Activated CD8-positive, alpha-beta memory T cell treated with anti-CD3 and anti-CD28 coated beads for 36 hours (primary cell): ENCODE results near the gene SERAC1. TPM values are rescaled to one million over a fixed set of nuclear protein-coding genes. Genes with fewer than 3 reads are reported as not detected.
"Not testable (repeated sequence)": the region's sequence is repeated elsewhere in the genome, so short reads cannot be mapped to it uniquely, and the experiment has no call there.

ENCODE experiments used
- CTCF ChIA-PET: fragments of 350-600 bp; sonication (Branson Sonifier 250); formaldehyde crosslinking; loops from one replicate; lab custom pipeline; 2021; ENCODE audit warnings: antibody characterized with exemption; lab: Charles Lee
- POLR2A ChIA-PET: fragments of 350-600 bp; sonication (Branson Sonifier 250); formaldehyde crosslinking; loops from one replicate; lab custom pipeline; 2021; ENCODE audit warnings: antibody characterized with exemption; lab: Charles Lee
- total RNA-seq, 2 experiments: library from RNA; stranded (reverse); gene quantifications; one replicate each; pipeline ENCODE4 v1.2.3, GENCODE V29; 2021

SERAC1 gene
- total RNA-seq: 1 to 10 TPM; 6.8 to 6.9 TPM

DNA sequence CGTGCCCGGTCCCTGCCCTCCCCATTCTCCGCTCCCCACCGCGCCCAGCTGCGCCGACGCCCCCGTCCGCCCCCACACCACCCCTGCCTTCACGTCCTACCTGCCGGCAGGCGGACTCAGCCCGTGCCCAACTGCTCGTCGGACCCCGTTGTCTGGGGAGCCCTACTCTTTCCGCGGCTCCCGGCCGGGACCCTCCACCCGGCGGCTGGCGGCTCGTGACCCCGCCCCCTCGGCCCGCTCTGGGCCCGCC is at the start of gene SERAC1:
Gene SERAC1 (minus strand): TSS at position 223 of the 250 bp plus-strand sequence. CDS start 9,899 bp downstream, outside the sequence.
- CTCF ChIA-PET: interaction anchor here (0.9 kb wide), 1 partner anchor 142 kb away, joined by 3 read pairs; no protein-coding TSS in a partner anchor
- POLR2A ChIA-PET: no interaction called here

DNA sequence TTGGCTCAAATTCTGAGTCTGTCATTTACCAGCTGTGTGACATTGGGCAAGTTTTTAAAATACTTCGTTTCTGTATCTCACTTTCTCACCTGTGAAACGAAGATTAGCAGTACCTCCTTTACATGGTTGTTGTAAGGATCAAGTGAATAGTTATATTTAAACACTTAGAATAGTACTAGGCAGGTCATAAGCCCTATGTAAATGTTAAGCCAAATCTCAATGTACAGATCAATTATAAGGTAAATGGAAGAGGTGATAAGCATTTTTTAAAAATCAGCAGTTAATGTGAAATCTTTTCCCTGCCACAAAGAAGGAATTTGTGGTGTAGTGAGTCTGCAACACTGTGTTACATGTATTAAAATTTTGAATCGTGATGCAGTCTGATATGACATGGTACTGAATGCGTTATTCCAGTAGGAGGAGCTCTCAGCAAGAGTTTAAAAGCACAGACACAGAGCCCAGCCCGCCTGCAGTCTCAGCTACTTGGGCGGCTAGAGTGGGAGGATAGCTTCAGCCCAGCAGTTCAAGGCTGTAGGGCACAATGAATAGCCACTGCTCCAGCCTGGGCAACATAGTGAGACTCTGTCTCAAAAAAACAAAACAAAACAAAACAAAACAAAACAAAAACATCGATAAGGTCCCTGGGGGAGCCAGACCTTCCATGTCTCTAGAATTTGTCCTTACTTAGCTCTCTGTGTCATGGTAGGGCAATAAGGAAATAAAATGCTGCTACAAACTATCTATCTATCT is 46.0 kb upstream of the SERAC1 start:
- POLR2A ChIA-PET: no interaction called here
- CTCF ChIA-PET: interaction anchor here (0.7 to 1.6 kb wide), 9 partner anchors 9 to 390 kb away, joined by 3 to 8 read pairs (median 3); no protein-coding TSS in a partner anchor

DNA sequence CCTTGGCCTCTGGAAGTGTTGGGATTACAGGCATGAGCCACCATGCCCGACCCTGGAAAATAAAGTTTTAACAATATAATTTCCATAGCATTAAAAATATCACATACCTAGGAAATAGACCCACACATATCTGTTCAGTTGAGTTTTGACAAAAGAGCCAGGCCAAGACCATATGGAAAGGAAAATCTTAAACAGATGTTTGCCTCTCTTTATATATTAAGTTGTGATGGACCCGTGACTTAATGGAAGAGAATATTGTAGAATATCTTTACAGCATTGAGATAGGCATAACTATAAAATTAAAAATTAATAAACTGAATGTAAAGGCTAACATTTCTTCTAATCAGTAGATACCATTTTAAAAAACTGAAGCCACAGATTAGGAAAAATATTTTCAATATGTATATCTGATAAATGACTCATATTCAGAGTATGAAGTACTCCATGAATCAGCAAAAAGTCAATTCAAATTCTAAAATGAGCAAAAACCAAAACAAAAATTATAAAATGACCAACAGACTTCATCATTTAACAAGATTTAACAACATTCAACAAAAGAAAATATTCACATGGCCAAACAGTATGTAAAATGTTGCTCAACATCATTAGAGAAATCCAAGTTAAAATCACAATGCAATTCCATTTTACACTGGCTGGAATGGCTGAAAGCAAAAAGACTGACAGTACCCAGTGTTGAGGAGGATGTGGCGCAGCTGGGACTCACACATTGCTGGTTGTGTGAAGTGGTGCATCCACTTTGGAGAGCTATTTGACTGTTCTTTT is 43.4 kb upstream of the SERAC1 start:
- POLR2A ChIA-PET: interaction anchor here (0.6 kb wide), 4 partner anchors 221 to 668 kb away, joined by 3 to 5 read pairs (median 4); partner anchors contain the start of gene SYNJ2
- CTCF ChIA-PET: interaction anchor here (1.1 to 1.4 kb wide), 2 partner anchors 10 kb away, joined by 4 to 5 read pairs; no protein-coding TSS in a partner anchor

DNA sequence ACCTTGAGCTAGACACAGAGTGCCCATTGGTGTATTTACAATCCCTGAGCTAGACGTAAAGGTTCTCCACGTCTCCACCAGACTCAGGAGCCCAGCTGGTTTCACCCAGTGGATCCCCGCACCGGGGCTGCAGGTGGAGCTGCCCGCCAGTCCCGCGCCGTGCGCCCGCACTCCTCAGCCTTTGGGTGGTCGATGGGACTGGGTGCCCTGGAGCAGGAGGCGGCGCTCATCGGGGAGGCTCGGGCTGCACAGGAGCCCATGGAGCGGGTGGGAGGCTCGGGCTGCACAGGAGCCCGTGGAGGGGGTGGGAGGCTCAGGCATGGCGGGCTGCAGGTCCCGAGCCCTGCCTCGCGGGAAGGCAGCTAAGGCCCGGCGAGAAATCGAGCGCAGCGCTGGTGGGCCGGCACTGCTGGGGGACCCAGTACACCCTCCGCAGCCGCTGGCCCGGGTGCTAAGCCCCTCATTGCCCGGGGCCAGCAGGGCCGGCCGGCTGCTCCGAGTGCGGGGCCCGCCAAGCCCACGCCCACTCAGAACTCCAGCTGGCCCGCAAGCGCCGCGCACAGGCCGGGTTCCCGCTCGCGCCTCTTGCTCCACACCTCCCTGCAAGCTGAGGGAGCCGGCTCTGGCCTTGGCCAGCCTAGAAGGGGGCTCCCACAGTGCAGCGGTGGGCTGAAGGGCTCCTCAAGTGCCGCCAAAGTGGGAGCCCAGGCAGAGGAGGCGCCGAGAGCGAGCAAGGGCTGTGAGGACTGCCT is 41.7 kb upstream of the SERAC1 start:
- CTCF ChIA-PET: interaction anchor here (2.4 kb wide), 1 partner anchor 11 kb away, joined by 5 read pairs; no protein-coding TSS in a partner anchor
- POLR2A ChIA-PET: not testable (repeated sequence)

DNA sequence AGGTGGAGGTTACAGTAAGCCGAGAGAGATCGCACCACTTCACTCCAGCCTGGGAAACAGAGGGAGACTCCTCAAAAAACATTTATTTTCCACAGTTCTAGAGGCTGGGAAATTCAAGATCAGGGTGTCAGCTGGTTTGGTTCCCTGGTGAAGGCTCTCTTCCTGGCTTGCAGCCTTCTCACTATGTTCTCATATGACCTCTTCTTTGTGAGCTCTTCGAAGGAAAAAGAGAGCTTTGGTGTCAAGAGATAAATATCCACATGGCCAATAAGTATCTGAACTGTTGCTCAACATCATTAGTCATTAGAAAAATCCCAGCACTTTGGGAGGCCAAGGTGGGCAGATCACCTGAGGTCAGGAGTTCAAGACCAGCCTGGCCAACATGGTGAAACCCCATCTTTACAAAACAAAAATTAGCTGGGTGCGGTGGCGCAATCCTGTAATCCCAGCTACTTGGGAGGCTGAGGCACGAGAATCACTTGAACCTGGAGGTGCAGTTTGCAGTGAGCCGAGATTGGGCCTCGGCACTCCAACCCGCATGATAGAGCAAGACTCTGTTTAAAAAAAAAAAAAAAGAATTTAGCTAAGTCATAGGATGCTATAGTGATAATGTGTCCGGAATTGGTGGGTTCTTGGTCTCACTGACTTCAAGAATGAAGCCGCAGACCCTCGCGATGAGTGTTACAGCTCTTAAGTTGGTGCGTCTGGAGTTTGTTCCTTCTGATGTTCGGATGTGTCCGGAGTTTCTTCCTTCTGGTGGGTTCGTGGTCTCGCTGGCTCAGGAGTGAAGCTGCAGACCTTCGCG is 40.4 kb upstream of the SERAC1 start:
- CTCF ChIA-PET: interaction anchor here (0.7 to 2.4 kb wide), 2 partner anchors 13 to 671 kb away, joined by 3 to 5 read pairs; no protein-coding TSS in a partner anchor
- POLR2A ChIA-PET: interaction anchor here (0.5 kb wide), 1 partner anchor 187 kb away, joined by 3 read pairs; no protein-coding TSS in a partner anchor

DNA sequence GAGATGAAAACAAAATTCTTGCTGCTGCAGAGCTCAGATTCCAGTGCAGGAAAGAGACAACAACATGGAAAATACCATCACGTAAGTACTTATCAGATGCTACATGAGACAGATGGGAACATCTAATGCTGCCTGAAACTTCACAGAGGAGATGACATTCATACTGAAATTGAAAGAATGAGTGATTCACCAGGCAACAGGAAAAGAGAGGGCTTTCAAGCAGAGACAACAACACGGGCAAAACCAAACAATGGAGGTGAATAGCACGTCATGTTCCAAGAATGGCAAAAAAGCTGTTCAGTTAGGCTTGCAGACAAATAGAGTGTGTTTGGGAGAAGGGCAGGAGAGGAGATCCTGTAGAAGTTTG is 39.3 kb upstream of the SERAC1 start:
- ChIA-PET CTCF (interaction anchor here (1.8 kb wide), 1 partner anchor 14 kb away, joined by 8 read pairs; no protein-coding TSS in a partner anchor), POLR2A (interaction anchor here (0.5 kb wide), 1 partner anchor 465 kb away, joined by 6 read pairs; no protein-coding TSS in a partner anchor)

DNA sequence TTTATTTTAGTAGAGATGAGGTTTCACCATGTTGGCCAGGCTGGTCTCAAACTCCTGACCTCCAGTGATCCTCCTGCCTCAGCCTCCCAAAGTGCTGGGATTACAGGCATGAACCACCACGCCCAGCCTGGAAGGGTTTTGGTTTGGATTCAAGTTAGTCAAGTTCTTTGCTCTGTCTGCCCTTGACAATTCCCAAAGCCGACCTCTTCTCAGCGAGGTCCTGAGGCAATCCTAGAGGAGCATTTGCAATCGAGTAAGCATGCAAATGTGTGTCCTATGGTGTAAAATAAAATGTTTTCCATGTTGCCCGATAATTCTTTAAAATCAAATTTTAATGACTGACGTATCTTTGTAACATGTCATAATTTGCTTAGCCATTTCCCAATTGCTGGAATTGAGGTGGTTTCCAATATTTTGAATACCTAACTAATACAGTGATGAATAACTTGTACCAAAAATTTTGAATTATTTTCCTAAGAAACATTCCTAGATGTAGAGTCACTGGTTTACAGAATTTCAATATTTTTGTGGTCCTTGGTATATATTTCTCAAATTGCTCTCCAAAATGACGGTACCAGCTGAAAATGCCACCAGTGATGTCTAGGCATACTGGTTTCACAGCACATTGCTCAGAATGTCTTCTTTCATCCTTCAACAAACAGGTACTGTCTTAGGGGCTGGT is 38.8 kb upstream of the SERAC1 start:
- POLR2A ChIA-PET: interaction anchor here (0.5 kb wide), 1 partner anchor 466 kb away, joined by 6 read pairs; no protein-coding TSS in a partner anchor
- CTCF ChIA-PET: interaction anchor here (1.8 kb wide), 1 partner anchor 14 kb away, joined by 8 read pairs; no protein-coding TSS in a partner anchor

DNA sequence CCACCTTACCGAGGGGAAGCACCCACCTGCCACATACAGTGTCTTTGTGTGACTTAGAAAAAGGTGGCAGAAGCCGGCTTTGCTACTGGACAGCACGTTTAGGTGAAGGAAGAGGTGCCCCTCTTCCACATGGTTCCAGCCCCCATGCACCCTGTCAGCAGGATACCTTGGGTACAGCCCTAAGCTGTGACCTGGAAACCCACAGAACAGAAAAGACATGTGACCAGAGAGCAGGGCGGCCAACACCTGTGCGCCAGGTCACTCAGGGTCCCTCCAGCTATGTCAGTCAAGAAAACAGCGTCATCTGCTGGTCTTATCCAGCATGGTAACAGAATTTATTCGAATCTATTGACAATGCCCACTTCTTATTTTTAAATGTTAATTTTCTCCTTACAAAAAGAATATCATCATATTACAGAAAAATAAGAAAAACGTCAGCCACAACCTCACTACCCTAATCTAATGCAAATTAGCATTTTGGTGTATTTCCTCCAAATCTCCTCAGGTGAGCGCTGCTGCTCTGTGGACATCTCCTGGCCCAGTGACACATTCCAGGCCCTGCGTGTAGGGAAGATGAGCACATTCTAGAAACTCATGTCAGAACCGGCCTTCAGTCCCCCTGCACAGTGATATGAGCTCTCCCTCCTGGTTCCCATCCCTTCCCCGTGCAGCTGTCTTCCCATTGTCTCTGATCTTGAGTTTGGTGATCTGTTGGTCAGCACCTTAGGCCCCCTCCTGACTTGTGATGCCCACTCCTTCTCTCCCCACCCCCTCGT is 37.3 kb upstream of the SERAC1 start:
- POLR2A ChIA-PET: no interaction called here
- CTCF ChIA-PET: interaction anchor here (0.9 to 1.4 kb wide), 2 partner anchors 15 to 133 kb away, joined by 3 read pairs; no protein-coding TSS in a partner anchor

DNA sequence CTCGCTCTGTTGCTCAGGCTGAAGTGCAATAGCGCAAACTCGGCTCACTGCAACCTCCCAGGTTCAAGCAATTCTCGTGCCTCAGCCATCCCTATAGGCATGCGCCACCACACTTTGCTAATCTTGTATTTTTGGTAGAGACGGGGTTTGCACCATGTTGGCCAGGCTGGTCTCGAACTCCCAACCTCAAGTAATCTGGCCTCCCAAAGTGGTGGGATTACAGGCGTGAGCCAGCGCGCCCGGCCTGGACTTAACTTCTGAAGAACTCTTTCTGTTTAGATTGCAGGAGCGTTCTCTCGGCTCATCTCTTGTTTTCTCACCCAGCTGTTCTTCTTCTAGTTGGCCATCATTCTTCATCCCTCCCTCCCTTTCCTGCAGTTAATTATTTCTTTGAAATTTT is 30.4 kb upstream of the SERAC1 start:
- CTCF ChIA-PET: no interaction called here
- POLR2A ChIA-PET: no interaction called here

DNA sequence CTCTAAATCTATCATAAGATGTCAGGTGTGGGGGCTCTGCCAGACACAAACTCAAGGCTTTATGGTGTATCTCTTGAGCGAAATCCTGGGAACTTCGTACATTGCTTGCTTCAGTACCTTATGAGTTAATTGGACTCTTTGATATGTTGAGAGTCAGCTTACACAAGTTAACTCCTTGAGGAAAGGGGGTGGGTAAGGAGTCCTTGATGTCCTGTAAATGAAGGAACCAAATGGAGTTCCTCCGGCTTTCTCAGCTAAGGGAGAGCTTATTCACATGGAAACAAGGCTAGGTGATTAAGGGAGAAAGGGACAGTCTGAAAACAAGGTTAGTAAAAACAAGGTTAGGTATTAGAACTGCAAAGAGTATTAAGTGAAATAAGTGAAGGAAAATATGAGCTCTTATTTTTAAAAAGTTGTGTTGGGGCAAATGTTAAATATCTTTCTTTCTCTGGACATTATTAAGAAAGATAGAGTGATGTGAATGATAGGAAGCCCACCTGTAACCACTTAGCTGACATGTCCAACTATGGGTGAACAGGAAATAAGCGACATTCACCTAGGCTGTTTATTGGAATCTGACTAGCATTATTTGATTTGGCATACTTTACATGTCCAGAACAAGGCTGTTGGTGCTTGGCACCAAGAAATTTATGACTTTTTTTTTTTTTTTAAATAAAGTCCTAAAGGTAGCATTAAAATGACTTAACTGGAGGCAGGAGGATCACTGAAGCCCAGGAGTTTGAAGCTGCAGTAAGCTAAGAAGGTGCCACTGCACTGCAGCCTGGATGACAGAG is 26.6 kb upstream of the SERAC1 start:
- ChIA-PET CTCF (interaction anchor here (0.6 kb wide), 1 partner anchor 24 kb away, joined by 3 read pairs; no protein-coding TSS in a partner anchor), POLR2A (no interaction called here)

DNA sequence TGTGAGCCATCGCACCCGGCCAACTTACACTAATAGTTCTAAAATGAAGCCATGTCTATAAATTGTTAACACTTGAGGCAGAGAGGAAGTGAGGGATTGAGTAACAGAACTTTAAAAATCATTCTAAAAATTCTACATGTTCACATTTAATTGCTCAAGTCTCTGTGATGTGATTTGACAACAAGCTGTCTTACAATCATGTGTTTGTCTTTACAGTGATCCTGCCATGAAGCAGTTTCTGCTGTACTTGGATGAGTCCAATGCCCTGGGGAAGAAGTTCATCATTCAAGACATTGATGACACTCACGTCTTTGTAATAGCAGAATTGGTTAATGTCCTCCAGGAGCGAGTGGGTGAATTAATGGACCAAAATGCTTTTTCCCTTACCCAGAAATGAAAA is 23.7 kb upstream of the SERAC1 start:
- ChIA-PET CTCF (interaction anchor here (0.5 kb wide), 2 partner anchors 8 to 911 kb away, joined by 3 to 4 read pairs; no protein-coding TSS in a partner anchor), POLR2A (no interaction called here)

DNA sequence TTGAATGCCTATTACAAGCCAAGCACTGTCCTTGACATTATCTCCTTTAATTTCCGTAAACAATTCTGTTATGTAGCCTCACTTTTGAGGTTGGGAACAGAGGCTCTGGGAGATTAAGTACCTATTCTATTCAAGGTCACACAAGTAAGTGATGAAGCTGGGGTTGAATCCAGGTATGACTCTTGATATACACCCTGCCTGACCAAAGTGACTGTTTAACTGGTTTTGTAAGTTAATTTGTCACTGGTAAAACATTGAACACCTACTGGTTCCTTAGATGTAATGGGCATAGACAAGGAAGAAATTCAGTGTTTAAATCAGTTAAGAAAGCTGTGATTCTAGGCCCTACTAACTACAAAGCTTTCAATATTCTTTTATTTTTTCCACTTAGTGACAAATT is 23.0 kb upstream of the SERAC1 start:
- ChIA-PET POLR2A (no interaction called here), CTCF (no interaction called here)

DNA sequence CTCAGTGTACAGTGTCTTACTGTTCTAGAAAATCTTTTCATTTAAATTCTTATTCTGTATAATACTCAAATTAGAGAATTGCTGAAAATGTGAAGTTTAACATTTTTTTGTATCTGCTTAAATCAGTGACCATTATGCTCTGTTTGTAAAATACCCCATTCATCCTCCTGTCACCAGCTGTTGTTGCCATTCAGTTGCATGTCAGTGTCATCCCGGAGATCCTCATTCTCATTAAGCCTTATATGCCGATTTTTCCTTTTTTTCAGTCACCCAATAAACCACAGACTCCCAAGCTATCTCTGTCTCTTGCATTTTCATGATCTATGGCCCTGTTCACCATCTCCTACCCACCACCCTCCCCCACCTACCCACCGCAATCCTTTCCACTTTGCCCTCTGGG is 20.5 kb upstream of the SERAC1 start:
- CTCF ChIA-PET: interaction anchor here (0.6 kb wide), 1 partner anchor 1188 kb away, joined by 6 read pairs; no protein-coding TSS in a partner anchor
- POLR2A ChIA-PET: no interaction called here

DNA sequence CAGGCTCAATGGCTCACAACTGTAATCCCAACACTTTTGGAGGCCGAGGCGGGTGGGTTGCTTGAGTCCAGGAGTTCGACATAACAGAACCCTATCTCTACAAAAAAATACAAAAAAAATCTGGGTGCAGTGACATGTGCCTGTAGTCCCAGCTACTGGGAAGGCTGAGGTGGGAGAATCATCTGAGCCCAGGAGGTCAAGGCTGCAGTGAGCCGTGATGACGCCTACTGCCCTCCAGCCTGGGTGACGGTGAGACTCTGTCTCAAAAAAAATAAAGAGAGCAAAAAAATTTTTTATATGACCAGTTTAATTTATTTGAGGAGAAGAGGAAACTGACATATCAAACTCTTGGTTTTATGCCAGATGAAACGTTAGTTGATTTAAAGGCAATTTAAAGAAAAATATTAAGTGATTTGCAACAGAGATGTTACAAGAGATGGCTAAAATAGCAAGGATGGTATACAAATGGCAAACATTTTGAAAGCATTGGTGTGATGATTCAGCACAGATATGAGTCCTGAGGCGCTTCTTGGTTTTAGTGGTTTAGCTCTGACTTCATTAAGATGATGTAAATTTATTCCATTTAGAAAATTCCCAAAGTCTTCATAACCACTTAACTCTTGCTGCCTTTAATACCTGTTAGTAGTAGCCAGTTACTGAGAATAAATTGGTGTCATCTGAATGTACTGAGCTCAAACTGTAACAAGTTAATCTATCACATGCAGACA is 17.8 kb upstream of the SERAC1 start:
- CTCF ChIA-PET: no interaction called here
- POLR2A ChIA-PET: no interaction called here

DNA sequence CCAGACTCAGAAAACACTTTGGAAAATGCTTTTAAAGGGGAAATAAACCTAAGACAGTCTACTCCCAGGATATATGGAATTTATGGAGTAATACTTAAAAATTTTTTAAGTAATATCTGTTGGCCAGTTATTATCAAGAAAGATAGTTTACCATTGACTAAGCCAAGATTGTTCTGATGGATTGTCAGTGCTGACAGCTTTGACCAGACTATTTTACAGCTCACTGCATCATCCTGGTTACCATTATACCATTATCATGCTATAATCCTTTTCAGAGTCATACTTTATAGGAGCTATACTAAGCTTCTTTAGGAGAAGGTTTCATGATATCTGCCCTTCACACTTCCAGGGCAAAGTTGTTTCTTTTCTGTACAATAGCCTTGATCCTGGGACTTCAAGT is 16.5 kb upstream of the SERAC1 start:
- ChIA-PET POLR2A (no interaction called here), CTCF (no interaction called here)
